Fibroblast of skin of right biceps (primary cell): ENCODE measurements around the gene MYOG.

Experiments
- DNase-seq: peaks from one replicate; pipeline ENCODE4 v3.0.0-alpha.2; 2013

MYOG gene

DNA sequence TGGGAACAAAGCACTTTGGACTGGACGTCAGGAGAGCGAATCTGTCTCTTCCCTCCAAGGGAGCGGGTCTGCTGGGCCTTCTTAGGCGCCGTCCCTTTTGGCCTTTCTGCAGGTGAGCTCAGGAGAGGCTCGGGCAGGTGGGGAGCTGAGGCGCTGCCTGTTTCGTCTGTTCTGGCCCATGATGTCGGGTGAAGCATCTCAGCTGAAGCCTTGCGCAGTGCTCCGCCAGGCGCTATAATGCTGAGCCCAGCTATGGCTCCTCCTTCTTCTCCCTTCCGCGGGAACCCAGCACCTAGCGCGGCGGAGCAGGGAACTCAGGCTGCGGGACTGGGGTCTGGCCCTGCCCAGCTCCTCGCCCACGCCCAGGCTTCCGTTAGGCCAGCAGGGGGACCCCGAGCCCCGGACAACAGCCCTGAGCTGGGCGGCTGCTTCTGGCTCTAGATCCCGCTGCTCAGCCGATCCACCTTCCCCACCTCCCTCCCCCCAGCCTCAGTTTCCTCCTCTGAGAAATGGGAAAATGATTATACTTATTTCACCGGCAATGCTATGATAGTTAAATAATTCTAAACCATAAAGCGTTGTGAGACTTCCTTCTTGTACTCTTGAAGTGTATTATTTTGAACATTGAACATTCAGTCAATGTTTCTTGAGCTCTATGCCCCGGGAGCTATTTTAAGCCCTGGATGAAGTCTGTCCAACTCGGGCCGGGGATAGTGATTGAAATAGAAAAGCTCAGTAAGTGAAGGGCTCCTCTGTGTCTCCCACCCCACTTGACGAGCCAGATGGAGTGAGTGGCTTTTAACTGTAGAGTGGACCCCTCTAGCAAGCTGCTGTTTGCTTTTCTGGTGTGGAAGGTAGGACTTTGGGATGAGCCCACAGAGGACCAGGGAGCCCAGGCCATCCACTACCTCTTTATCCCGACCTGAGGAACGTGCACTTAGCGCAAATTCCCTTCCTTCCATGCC is 32.1 kb upstream of the MYOG start:
- peak; percentile 56 for DNase-seq

DNA sequence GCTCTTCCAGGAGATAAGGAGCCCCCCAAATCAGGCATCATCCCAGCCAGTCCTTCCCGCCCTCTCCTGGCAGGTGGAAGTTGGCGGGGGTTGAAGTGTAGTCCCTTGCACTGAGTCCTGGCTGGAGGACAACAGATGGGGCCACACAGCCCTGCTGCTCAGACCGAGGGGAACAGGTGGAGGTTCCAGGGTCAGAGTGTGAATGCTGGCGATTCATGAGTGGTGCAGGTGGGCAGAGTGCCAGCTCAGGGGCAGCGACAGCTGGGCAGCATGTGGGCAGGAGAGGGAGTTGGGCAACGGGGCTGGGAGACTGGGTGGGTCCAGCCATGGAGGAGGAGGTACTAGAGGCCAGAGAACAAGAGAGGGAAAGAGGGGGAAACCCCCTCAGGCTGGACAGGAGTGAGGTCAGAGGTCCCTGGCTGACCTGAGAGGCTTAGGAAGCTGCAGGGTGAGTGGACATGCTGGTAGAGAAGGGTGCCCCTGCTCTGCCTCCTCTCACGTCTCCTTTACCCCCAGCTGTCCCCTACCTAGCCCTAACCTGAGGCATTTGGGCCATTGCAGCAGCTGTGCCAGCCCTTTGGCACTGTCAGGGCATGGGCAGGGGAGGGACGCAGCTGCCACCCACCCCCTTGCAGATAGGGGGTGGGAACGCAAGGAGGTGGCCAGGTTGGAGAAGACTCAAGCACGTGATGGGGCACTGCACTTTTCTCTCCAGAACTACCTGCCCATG is 30.4 kb upstream of the MYOG start:
- DNase-seq: no peak

DNA sequence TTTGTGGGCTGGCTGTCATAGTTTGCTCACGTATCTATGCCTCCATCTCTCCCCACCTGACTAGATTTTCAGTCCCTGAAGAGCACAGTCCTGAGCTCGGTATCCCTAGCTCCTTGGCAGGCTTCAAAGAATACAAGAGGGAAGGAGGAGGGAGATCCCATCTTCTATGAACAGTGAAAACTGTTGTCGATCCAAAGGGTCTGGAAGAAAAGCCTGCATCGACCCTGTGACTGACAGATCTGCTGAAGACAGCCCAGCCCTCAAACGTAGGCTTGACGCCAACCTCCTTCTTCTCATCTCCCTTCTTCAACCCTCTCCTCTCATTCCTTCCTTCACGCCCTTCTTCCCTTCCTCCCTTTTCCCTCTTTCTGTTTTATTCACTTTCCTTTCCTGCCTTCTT is 28.4 kb upstream of the MYOG start:
- DNase-seq: no peak

DNA sequence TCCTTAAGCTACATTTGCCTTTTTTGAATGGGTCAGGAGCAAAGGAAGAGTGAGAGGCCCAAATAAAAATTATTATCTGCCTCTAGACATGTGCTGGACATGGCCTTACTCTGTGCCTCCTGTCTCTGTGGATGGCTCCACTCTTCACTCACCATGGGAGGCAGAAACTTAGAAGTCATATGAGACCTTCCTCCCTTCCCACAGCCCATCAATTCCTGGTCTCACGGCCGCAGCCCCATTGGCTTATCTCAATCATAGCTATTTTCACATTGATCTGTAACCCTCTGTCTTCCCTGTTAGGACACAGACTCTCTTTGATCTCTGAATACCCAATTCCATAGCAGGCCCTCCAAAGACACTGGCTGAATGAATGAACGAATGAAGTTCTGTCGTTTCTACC is 27.5 kb upstream of the MYOG start:
- no peak for DNase-seq

DNA sequence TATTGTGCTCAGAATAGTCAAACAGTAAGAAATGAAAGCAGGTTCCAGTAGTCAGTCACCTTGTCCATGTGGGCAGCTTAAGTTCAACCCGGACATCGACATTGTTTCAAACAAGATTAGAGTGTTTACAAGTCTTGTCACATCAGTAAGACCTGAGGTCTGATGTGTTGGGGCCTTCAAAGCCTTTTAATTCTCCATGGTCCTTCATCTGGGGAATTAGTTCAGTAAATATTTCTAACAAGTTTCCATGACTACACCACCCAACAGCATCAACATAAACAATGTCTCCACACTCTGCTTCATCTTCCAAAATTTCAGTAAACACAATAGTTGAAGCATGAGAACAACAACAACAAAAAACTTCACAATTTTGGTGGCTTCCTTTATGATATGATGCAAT is 26.7 kb upstream of the MYOG start:
- no peak for DNase-seq

DNA sequence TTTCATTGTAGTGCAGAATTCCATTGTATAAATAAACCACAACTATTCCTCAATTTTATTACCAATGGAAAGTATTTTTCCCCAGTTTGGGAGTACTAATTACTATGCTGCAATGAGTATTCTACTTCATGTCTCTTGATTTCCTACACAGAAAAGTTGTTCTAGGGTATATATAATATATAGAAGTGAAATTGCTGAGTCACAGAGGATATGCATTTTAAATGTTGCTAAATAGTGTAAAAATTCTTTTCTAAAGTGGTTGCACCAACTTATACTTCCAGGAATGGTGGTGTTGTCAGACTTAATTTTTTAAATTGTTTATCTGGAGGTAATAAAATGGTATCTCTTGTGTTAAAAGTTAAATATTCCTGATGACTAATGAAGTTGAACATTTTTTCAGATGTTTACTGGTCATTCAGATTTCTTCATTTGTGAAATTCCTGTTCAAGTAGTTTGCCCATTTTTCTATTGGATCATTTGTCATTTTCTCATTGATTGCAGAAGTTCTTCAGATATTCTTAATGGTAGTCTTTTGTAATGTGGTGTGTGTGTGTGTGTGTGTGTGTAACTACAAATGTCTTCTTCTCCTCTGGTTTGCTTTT is 19.1 kb upstream of the MYOG start:
- no peak for DNase-seq

DNA sequence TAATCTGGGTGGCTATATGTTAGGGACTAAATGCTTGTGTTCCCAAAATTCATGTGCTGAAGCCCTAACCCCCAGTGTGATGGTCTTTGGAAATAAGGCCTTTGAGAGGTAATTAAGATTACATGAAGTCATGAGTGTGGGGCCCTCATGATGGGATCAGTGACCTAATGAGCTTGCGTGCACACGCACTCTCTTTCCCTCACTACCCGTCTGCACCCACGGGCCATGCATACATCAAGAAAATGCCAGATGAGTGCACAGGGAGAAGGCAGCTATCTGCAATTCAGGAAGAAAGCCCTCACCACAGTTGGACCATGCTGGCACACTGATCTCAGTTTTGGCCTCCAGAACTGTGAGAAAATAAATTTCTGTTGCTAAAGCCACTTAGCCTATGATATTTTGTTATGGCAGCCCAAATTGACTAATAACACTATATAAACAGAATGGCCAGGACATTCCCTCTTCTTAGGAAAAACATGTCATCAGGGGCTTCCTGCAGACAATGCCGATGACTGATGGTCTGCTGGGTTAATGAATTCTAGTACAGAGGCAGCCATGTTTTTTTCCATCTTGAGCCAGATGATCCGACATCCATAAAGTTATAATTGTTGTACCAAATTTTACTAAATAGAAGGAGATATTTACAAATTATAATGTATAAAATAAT is 18.1 kb upstream of the MYOG start:
- DNase-seq: no peak

DNA sequence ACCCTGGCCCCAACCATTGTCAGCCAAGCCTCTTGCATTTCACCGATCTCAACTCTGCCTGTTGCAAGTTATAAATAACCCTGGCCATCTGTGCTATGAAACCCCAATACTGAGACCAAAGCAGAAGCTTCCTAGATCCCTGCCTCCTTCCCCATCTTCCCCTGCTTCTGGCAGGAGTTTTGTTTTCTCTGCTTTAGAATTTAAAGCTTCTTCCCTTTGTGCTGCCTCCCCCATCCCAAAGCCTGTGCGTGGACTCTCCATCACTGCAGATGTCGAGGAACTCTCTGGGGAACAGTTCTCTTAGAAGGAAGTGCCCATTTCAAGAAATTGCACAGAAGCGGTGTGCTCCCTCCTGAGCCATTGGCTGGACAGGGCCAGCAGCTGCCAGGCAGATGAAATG is 17.4 kb upstream of the MYOG start:
- no peak for DNase-seq

DNA sequence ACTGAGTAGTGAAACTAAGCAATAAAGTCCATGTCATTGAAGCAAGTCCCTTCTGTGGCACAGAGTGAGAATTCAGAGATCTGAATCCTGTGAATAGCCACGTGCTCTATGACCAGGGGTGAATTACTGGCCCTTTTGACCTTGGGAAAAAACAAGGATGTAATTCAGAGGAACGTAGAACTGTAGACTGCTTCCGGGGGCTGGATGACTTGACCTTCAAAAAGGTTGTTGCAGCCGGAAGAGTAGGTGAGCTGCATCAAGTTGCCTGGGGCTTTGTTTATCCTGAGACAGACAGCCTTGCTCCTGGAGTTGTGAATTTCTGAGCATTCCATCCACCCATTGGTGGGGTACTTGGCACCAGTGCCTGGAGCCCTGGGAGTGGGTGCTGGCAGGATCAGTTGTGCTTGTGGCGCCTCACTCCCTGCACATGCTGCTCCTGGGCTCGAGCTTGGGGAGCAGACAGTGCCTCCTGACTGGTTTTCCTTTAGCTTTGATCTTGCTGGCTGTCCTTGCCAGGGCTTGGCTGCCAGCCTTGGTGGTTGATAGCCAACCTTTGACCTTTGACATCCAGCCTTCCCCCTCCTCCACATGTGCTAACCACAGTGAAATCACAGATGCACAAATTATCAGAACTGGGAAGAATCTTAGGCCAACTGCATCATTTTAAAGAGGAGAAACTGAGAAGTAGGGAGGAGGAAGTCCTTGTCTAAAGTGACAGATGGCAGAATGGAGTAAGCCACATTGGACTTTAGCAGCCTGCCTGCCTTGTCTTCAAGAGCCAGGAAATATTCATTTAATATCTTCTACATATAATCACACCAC is 16.2 kb upstream of the MYOG start:
- no peak for DNase-seq

DNA sequence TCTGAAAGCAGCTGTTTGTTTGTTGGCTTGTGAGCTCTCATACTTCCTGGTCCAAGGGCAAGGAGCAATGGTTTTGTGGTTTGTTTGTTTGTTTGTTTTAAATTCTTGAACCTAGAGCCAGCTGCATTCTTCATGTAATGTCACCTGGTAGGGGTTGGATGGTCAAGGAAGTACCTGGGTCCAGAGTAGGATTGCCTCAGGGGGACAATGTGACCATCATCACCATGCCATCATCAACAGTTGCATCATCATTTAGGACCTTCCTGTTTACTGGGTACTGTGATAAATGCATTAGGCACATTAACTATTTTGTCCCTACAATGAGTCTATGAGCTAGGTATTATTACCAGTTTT is 14.7 kb upstream of the MYOG start:
- no peak for DNase-seq

DNA sequence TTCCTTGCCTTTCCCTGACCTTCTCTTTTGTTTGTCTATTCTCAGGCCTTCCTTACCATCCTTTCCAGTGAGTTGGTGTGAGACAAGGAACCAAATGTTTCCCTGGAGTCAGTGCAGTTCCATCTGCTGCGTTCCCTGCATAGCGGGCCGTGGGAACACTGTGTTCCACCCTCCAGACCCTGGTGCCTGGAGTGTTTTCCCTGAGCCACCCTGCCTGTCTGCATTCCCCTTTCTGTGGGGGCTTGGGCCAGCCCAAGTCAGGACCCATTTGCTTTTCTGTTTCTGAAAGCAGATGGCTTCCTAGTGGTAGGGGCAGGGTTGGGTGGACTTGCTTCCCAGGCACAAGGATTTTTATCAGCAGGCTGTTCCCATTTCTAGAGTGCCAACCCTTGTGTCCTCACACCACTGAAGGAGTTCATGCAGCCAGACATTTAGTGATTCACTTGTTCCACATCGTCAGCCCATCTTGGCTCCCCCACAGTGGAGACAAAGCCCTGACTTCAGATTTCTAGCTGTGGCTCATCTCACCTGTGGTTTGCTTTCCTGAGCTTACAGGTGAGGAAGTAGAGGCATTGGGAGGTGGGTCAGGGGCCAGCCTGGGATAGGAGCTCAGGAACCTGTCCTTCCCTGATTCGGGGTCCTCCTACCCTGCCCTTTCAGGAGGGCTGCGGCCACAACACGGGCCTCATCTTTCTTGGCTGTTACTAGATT is 14.1 kb upstream of the MYOG start:
- no peak for DNase-seq

DNA sequence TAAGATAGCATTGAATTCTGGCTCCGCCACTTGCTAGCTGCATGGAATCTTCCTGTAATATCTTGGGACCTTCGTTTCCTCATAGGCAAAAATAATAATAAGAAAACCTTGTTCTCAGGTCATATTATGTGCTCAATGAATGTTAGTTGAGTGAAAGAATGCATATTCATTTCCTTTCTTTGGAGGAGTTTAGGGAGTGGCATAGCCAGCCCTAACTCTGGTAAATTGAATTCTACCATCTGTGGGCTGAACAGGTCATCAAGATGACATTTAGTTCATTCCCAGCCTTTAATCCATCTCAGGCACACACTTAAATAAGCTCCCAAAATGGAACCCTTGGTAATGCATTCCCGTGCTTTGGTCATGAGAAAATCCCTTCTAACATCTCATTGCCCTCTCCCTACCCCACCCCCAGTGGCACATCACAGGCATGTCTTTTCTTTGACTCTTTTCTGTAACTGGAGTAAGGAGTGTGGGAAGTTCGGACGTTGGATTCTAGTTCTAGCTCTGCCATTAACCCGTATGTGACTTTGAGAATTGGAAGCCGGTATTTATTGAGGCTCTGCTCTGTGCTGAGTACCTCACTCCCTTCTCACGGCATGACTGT is 13.2 kb upstream of the MYOG start:
- DNase-seq: no peak

DNA sequence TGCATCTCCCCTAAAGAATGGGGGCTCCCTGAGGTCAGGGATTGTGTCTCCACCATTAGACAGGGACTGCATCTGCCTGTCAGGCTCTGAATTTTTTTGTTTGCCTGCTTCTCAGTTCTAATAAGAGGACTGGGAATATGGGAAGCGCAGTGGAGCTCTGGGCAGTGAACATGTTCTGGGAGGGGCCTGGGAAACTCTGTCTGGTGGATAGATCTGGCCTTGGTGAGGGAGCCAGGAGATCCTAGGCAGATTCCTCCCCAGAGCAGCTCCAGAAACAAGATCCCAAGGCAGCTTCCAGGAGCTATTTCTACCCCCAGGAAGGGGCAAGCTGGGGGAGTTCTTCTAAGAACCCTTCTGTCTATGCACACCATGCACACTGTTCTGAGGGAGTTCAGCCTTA is 12.6 kb upstream of the MYOG start:
- no peak for DNase-seq

DNA sequence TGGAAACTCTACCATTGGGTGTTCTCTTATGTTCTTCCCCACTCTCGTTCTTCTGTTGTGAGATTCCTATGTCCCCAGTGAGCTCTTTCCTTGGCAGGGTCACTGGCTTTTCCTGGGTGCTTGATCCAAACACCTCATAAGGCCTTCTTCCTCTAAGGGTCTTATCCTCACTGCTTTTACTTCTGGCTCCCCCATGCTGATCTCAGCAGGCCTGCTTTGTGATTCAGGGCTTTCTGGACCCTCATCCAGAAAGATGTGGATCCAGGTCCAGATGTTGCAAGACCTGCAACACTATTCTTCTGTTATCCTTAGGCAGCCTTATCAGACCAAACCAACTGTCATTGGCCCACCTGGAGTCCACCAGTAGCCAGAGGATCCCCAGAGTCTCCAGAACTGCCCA is 11.2 kb upstream of the MYOG start:
- DNase-seq: no peak

DNA sequence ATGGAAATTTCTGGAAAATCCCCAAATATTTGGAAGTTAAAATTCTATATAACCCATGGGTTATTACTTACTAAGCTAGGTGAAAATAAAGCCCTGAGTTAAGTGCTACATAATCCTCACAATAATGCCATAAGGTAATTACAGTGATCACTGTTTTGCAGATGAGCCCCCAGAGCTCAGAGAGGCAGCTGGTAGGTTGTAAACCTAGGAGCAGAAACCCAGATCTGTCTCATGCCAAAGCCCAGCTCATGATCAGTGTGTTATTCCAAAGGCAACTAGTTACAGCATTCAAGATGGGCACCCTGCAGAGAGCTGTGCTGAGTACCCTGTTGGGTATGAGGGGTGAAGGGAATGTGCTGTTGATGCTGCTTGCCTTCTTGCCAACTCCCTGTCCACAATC is 10.8 kb upstream of the MYOG start:
- DNase-seq: no peak

DNA sequence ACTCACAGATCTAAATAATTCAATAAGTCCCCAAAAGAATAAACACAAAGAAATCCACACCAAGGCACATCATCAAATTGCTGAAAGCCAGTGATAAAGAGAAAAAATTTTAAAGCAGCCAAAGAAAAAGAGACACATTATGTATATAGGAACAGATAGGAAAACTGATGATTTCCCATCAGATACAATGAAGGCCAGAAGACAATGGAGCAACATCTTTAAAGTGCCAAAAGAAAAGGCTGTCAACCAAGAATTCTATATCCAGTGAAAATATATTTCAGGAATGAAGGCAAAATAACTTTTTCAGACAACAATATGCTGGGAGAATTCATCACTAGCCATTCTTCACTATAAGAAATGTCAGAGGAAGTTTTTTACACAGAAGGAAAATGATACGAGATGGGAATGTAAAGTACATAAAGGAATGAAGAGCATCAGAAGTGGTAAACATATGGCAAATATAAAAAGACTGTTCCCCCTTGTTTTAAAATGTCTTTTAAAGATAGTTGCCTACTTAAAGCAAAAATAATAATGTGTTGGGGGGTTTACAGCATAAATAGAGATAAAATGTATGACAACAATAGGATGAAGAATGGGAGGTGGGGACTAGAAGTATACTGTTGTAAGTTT is 9.4 kb upstream of the MYOG start:
- no peak for DNase-seq

DNA sequence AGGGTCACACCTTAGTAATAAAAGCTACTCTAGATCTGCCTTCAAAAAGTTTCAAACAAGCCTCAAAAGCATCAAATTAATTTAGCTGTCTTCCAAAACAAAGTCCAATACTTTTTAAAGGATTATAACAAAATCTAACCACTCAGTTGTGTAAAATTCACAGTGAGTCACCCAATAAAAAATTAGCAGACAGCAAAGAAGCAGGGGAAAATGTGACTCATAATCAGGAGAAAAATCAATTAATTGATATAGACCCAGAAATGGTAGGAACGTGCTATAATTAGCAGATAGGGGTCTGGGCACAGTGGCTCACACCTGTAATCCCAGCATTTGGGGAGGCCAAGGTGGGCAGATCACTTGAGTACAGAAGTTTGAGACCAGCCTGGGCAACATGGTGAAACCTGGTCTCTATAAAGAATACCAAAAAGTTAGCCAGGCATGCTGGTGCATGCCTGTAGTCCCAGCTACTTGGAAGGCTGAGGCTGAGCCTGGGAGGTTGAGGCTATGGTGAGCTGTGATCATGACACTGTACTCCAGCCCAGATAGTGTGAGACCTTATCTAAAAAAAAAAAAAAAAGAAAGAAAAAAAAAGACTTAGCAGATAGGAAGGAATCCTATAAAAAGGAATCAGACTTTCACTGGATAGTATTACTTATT is 8.1 kb upstream of the MYOG start:
- DNase-seq: no peak

DNA sequence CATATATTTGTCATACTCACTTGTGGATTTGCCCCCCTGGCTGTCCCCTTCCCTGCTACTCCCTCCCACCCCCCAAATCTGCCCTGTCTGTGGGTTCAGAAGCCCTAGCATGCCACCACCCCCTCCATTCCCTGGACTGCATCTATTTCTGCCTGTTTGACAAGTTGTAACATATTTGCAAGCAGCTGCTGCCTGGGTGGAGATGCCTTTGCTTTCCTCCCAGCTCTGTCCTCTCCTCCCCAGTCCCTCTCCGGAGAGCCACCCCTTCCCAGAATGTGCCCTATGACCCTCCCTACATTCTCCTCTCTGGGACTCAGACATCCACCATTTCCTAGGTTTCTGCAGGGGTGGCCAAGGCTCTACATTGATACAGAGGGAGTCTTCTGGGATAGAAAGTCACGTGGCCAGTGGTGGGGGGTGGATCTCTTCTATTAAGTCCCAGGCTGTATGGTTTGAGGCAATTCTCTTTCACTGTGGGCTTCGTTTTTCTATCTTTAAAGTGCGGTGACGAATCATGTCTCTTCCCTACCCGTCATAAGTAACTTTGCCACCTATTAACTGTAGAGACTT is 6.0 kb upstream of the MYOG start:
- no peak for DNase-seq

DNA sequence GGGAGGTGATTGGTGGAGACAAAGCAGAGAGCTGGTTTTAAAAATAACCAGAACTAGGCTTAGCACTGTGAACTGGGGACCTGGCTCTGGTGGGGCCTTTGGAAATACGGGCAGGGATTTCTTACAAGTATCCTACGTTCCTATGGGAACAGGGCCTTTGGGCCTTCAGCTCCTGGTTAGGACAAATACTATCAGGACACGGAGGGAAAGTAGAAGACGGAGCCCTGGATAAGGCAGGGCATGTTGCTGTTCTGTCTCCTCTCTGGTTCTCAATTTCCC is 5.3 kb upstream of the MYOG start:
- DNase-seq: no peak
